ENCODE measurements around the gene PCLO. TPM values are rescaled to one million over a fixed set of nuclear protein-coding genes. Genes with fewer than 3 reads are reported as not detected.

The PCLO gene
- total RNA-seq, 6 donors from 2014 or later, result 3.0 to 19.8 (median 8.6) TPM

- DNase-seq, result no peak
- no peak overlapping the region for H3K4me3 ChIP-seq
- H3K4me1 ChIP-seq, result no peaks in the 10 kb centered on the region
- TF ChIP-seq POLR2AphosphoS5 (IDR thresholded peaks at IDR 0.05) (no peak), CTCF (IDR thresholded peaks at IDR 0.05) (no peak), POLR2A (IDR thresholded peaks at IDR 0.05) (no peak), EP300 (IDR thresholded peaks at IDR 0.05) (no peak)
- ATAC-seq (ENCODE audit: low FRiP score in 2 of 2), result no peak
- H3K9me3 ChIP-seq, result no peaks in the 10 kb centered on the region
- H3K27ac ChIP-seq, result no peak overlapping the region
- 22 to 23% methylated on average over 2 of the region's 2 CpGs for WGBS, 2 donors
- H3K27me3 ChIP-seq, result no peaks in the 10 kb centered on the region
- H3K36me3 ChIP-seq, result no peaks in the 10 kb centered on the region
These were observed 457.0 kb downstream of the PCLO start for GRCh38 chr7:82705517-82706260.

GRCh38 chr7:82704121-82704520 is 458.6 kb downstream of the PCLO start:
- no peaks in the 10 kb centered on the region for H3K27me3 ChIP-seq
- no peak overlapping the region for H3K4me3 ChIP-seq
- ATAC-seq (ENCODE audit: low FRiP score in 2 of 2), result no peak
- H3K9me3 ChIP-seq, result no peaks in the 10 kb centered on the region
- H3K36me3 ChIP-seq, result no peaks in the 10 kb centered on the region
- TF ChIP-seq POLR2A (IDR thresholded peaks at IDR 0.05) (no peak), CTCF (IDR thresholded peaks at IDR 0.05) (no peak), EP300 (IDR thresholded peaks at IDR 0.05) (no peak), POLR2AphosphoS5 (IDR thresholded peaks at IDR 0.05) (no peak)
- DNase-seq, result no peak
- no peaks in the 10 kb centered on the region for H3K4me1 ChIP-seq
- H3K27ac ChIP-seq, result no peak overlapping the region

Small RNA genes lying within 50 kb of the gene (small RNA-seq; reads per million reads assigned to genes)
- 0 to 0.07 (median 0) reads per million in 4 donors for gene RNA5SP235
